Stimulated activated CD8-positive, alpha-beta memory T cell treated with anti-CD3 and anti-CD28 coated beads, Interleukin-12 subunit alpha, Interleukin-12 subunit beta, amount 100 ng/mL, for 4 hours (primary cell): ENCODE data around the gene LRRC31.
A peak's percentile ranks its signal among the peaks of the same experiment; 100 is the strongest.

Experiments
- DNase-seq: peaks from one replicate; pipeline ENCODE4 v3.0.0-alpha.2; 2020; ENCODE audit warnings: low read depth

Gene LRRC31

GRCh38 chr3:169869484-169870220 lies at the start of gene LRRC31:
Gene LRRC31, minus strand, starts transcription at chr3:169869935. Its CDS starts 128 bp downstream, at chr3:169869807.
- DNase-seq: no peak

DNA sequence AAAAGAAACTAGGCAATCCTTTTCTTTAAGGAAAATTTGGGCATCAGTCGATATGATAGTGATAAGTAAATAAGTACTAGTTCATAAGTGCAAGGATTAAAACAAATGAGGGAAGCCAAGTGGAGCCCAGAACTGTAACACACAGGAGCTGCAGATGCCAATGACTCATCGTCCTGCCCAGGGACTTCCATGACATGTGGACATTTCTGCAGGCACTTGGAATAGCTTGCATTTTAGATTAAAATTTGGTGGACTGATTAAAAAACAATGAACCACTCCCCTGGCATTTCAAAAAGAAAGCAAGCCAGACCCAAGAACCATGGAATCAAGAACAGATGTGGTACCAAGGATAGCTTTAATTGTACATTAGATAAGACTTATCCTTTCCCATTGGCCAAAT lies 44.6 kb upstream of the LRRC31 start:
- no peak for DNase-seq

DNA sequence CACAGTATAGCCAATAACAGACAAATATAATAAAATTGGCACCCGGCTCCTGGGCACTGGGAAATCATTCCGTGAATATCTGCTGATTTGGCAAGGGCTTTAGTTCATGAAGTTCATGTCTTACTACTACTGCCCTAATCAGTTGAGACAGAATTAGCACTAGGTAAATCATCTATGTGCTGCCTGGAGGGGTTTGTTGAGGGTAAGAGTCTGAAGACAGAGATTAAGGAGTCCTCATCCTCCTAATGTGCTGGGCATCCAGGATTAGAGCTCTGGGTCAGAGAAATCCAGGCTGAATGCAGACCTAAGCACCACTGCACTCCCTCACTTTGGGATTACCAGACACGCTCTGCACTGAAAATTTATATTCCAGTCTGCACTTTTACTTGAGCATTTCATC lies 43.6 kb upstream of the LRRC31 start:
- DNase-seq: no peak

DNA sequence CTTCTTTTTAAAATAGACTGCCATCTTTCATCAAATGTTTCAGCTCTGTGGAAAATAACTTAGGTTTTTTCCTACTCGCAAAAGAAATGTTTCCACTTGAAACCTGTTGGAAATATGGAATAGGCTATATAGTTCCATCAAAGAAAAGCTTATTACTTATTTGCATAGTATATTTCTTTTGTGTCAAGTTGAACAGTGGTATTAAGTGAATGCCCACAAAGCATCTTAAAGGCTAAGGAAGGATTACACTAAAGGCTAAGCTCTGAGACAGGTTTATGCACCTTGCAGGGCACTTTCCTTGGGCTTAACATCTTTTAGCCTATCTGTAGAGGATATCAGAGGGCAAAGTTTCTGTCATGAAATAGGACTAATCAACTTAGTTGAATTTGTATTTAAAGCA lies 41.5 kb upstream of the LRRC31 start, which contains the start of gene SAMD7:
SAMD7 (plus strand) TSS at position 301 of the 400 bp plus-strand sequence. CDS start 7,927 bp downstream, outside the sequence.
- DNase-seq: no peak

DNA sequence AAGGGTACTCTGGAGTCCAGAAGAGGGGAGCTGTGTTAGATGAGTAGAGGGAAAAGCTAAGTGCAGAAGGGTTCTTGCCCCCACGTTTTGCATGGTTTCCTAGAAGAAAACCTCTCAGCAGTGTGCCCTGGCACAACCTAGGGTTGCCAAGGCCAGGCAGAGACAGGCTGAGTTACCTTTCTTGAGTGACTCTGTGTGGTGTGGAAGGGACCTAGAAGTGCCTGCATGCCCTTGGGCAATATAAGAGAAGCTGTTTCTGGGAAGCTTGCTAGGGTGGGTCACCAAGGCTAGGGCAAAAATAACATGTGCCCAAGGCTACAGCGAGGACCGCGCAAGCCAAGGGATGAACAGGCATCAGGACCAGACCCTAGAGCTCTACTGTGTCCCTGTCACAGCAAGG lies 38.2 kb upstream of the LRRC31 start:
- no peak for DNase-seq

GRCh38 chr3:169907476-169907875 lies 37.7 kb upstream of the LRRC31 start:
- DNase-seq: no peak

- no peak for DNase-seq
These were observed 35.7 kb upstream of the LRRC31 start for GRCh38 chr3:169905404-169905803.

GRCh38 chr3:169901453-169901852 lies 31.7 kb upstream of the LRRC31 start:
- DNase-seq: no peak

GRCh38 chr3:169897284-169897683 lies 27.5 kb upstream of the LRRC31 start:
- no peak for DNase-seq

- no peak for DNase-seq
These were observed 25.3 kb upstream of the LRRC31 start for GRCh38 chr3:169895072-169895471.

GRCh38 chr3:169894110-169894509 lies 24.4 kb upstream of the LRRC31 start:
- DNase-seq: no peak

GRCh38 chr3:169891886-169892285 lies 22.2 kb upstream of the LRRC31 start:
- DNase-seq: no peak

GRCh38 chr3:169886671-169887070 lies 16.9 kb upstream of the LRRC31 start:
- no peak for DNase-seq

GRCh38 chr3:169880576-169881250 lies 11.0 kb upstream of the LRRC31 start:
- no peak for DNase-seq

GRCh38 chr3:169879845-169880575 lies 10.3 kb upstream of the LRRC31 start:
- no peak for DNase-seq

- no peak for DNase-seq
These were observed 9.3 kb upstream of the LRRC31 start for GRCh38 chr3:169879013-169879557.

DNA sequence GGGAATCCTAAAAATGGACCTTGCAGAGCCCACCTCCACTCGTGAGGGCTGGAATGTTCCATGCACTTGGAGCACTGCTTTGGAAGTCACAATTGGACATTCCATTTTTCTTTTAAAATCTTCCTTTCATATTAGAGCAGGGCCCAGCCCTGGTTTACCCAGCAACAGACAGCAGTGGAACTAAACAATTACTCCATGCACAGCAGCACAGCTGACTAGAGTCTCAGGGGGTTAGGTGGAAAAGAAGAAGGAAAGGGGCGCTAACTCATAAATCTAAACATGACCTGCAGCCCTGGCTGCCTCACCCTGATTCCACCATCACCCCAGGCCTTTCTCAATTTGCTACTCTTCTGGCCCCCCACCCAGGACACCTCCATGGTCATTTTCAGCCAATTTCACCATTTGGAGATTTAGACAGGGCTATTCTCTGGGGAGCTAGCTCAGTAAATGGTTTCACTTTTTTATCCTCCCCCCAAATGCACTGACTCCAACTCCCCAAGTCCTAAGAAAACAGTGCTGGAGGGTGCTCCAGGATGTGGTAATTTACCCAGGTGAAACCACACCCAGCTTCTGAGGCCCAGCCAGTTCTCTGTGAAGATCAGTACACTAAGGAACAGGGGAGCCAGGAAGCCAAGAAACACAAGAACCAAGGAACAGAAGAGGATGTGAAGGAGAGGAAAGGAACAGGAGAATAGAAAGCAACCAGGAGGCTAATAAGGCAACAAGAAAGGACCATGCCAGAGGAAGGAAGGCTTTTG lies 1.6 kb upstream of the LRRC31 start:
- DNase-seq: no peak

- no peak for DNase-seq
These were observed 1.4 kb downstream of the LRRC31 start for GRCh38 chr3:169868369-169868768.

GRCh38 chr3:169867584-169868210 lies 2.0 kb downstream of the LRRC31 start:
- DNase-seq: no peak

DNA sequence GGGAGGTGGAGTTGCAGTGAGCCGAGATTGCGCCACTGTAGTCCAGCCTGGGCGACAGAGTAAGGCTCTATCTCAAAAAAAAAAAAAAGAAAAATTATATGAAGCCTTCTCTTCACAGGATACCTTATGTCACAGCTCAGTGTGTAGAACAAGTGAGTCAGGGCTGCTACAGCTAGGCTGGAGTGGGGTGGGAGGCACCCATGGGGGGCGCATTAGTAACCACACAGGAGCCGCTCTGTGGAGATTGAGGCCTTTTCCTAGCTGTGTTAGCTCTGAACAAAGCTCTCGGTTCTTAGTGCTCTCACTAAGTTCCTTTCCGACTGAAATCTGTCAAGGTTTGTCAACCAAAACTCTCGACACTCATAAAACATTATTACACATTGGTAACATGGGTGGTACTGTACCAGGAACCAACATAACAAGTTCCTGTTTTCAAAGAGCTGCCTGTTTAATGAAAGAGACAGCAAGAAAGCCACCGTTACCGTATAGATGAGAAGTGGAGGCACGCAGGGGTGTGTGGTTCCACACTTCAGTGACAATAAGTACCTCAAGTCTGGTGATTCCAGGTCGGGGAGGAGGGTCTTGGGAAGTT lies 4.5 kb downstream of the LRRC31 start:
- DNase-seq: peak; percentile 3

- no peak for DNase-seq
These were observed 5.5 kb downstream of the LRRC31 start for GRCh38 chr3:169864270-169864669.
